ENCODE results near the gene TRIM3. TPM values are rescaled to one million over a fixed set of nuclear protein-coding genes. Genes with fewer than 3 reads are reported as not detected.

TRIM3 gene
- total RNA-seq, 2 donors from 2014 or later: 20.3 to 23.7 TPM

- H3K27ac ChIP-seq: no peak overlapping the region
- TF ChIP-seq CTCF (IDR thresholded peaks at IDR 0.05): no peak
- TF ChIP-seq POLR2A (IDR thresholded peaks at IDR 0.05): no peak
- no peak for TF ChIP-seq POLR2AphosphoS5 (IDR thresholded peaks at IDR 0.05)
- no peak overlapping the region for H3K4me3 ChIP-seq
- H3K36me3 ChIP-seq: no peaks in the 10 kb centered on the region
- 94% methylated on average over 7 of the region's 7 CpGs for WGBS
- intact Hi-C loops (cut with DNase I): no loop called here
- DNase-seq (ENCODE audit: low spot score): no peak
- no peaks in the 10 kb centered on the region for H3K4me1 ChIP-seq (replicated peaks)
- no peaks in the 10 kb centered on the region for H3K27me3 ChIP-seq (replicated peaks; ENCODE audit: insufficient read depth)
- no peaks in the 10 kb centered on the region for H3K9me3 ChIP-seq
Measured at GRCh38 chr11:6401464-6401863, 72.3 kb downstream of the TRIM3 start.

DNA sequence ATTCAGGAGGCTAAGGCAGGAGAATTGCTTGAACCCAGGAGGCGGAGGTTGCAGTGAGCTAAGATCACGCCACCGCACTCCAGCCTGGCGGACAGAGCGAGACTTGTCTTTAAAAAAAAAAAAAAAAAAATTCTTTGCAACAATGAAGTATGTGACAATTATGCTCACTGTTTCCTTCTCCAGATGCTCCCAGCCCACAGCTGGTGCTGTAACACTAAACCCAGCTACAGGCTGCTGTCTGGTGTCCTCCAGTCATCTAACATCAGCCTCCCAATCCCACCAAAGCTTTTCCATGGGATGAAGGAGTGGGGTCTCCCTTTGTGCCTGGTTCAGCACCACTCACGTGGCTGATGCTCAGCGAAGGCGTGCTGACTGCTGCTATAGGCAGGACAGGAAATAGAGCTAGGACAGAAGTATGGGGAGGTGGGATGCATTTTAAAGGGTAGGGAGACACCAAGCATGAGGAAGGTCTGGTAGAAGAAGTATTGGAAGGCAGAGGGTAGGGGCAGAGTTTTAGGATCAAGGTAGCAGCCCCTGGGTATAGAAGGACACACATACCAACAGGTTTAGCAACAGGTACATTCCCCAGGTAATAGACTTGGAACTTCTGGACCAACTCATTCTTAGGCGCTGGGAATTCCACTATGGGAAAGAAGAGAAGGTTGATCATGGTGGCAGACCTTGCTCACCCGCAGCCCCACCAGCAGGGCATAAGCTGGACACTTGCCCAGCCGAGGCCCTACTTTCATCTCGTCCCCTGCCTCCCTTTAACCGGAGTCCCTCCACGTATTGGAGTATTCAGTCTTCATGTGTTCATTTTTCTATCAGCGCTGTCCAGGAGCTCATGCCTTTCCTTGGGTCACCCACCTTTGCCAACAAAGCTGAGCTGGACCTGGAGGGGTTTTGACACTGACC, 73.1 kb downstream of the TRIM3 start:
- no peaks in the 10 kb centered on the region for H3K27me3 ChIP-seq (replicated peaks; ENCODE audit: insufficient read depth)
- no peak overlapping the region for H3K4me3 ChIP-seq
- no peaks in the 10 kb centered on the region for H3K36me3 ChIP-seq
- no peaks in the 10 kb centered on the region for H3K9me3 ChIP-seq
- intact Hi-C loops (cut with DNase I): no loop called here
- TF ChIP-seq POLR2AphosphoS5 (IDR thresholded peaks at IDR 0.05) (no peak), CTCF (IDR thresholded peaks at IDR 0.05) (no peak), POLR2A (IDR thresholded peaks at IDR 0.05) (no peak)
- 91% methylated on average over 15 of the region's 15 CpGs for WGBS
- no peak overlapping the region for H3K27ac ChIP-seq
- DNase-seq (ENCODE audit: low spot score): no peak
- H3K4me1 ChIP-seq (replicated peaks): no peaks in the 10 kb centered on the region

Other genes with a start within 250 kb of the TRIM3 start
- 100 to 1,000 TPM in 1 of 2 donors, 10 to 100 TPM in 1; 50.6 to 105 TPM for gene FHIP1B, start 239.3 kb downstream of the TRIM3 start, total RNA-seq
- 1 to 10 TPM in 1 of 2 donors, under 1 TPM in 1; 0.27 to 2.0 TPM for gene CNGA4, start 234.9 kb downstream of the TRIM3 start, total RNA-seq
- not detected for gene CCKBR, start 214.1 kb downstream of the TRIM3 start, total RNA-seq
- 10 to 100 TPM; 46.1 to 92.4 TPM for gene CAVIN3, start 153.4 kb downstream of the TRIM3 start, total RNA-seq
- gene SMPD1, start 83.5 kb downstream of the TRIM3 start, total RNA-seq: 10 to 100 TPM; 51.7 to 59.2 TPM
- 10 to 100 TPM; 35.4 to 65.5 TPM for gene APBB1, start 54.8 kb downstream of the TRIM3 start, total RNA-seq
- 1 to 10 TPM; 1.2 to 4.7 TPM for gene HPX, start 33.0 kb downstream of the TRIM3 start, total RNA-seq
- 100 to 1,000 TPM in 1 of 2 donors, 10 to 100 TPM in 1; 87.3 to 110 TPM for gene ARFIP2, start 7.4 kb upstream of the TRIM3 start, total RNA-seq
- 10 to 100 TPM; 29.4 to 35.6 TPM for gene TIMM10B, start 7.6 kb upstream of the TRIM3 start, total RNA-seq
- gene DNHD1, start 23.3 kb upstream of the TRIM3 start, total RNA-seq: 10 to 100 TPM; 11.5 to 31.4 TPM
- 10 to 100 TPM; 16.4 to 16.6 TPM for gene RRP8, start 129.7 kb upstream of the TRIM3 start, total RNA-seq
- gene ILK, start 129.8 kb upstream of the TRIM3 start, total RNA-seq: 100 to 1,000 TPM; 172 to 195 TPM
- 100 to 1,000 TPM; 130 to 193 TPM for gene TAF10, start 138.3 kb upstream of the TRIM3 start, total RNA-seq
- gene TPP1, start 145.5 kb upstream of the TRIM3 start, total RNA-seq: 100 to 1,000 TPM in 1 of 2 donors, 10 to 100 TPM in 1; 94.6 to 147 TPM
- gene DCHS1, start 181.9 kb upstream of the TRIM3 start, total RNA-seq: 10 to 100 TPM; 11.2 to 17.4 TPM
- gene MRPL17, start 209.4 kb upstream of the TRIM3 start, total RNA-seq: 10 to 100 TPM; 18.3 to 44.6 TPM

Data from prostate gland (tissue), 2 donors.